ENCODE data around the gene TRAPPC8.

- TF ChIP-seq CTCF (IDR thresholded peaks at IDR 0.05) (no peak), POLR2AphosphoS5 (IDR thresholded peaks at IDR 0.05) (no peak), POLR2A (IDR thresholded peaks at IDR 0.05) (no peak), EP300 (IDR thresholded peaks at IDR 0.05; ENCODE audit: low read depth) (no peak)
Observed at GRCh38 chr18:31943878-31944816, 1.2 kb upstream of the TRAPPC8 start.
